ENCODE results near the gene MAP7D2. TPM values are rescaled to one million over a fixed set of nuclear protein-coding genes. Genes with fewer than 3 reads are reported as not detected.
A peak's percentile ranks its signal among the peaks of the same experiment; 100 is the strongest.

Gene MAP7D2
- polyA plus RNA-seq, 12 donors: 0.36 to 2.0 (median 0.49) TPM; not detected in 2

DNA sequence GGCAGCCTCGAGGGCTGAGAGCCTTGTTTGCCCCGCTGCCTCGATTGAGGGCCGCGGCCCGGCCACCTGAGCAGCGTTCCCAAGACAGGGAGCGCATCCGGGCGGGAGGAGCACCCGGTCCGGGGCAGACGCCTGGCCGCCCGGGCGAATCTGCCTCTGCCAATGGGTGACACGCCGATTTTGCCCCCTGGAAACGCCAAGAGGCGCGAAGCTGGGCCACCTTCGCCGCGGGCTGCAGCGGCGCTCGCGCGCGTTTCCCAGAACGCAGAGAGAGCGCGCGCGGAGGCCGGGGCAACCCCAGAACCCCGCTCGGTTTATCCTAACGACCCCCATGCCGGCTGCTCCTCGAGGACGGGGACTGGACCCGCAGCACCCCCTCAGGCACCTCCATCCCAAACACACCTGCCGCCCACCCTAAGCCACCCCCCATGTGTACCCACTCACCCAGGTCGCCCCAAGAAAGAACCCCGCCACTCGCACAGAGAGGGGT is 575 bp downstream of the MAP7D2 start:
- no peak for DNase-seq

- no peak for DNase-seq
These were observed 4.5 kb downstream of the MAP7D2 start for GRCh38 chrX:20112022-20112774.

DNA sequence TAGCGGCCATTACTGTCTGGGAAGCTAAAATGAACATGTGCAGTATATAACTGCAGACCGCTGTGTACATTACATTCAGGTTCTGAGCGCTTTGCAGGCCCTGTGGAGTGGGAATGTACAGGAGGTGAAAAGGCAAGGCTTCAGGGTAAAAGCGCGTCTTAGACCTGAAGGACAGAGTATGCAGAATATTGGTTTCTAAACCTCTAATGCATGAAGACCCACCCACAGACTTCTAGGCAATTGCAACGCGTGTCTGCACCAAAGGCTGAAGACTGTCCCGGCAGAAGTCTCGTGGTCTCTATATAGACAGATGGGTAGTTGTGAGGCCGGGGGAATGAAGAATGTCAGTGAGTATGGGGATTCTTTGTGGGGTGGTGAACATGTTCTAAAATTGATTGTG is 5.4 kb downstream of the MAP7D2 start:
- no peak for DNase-seq

DNA sequence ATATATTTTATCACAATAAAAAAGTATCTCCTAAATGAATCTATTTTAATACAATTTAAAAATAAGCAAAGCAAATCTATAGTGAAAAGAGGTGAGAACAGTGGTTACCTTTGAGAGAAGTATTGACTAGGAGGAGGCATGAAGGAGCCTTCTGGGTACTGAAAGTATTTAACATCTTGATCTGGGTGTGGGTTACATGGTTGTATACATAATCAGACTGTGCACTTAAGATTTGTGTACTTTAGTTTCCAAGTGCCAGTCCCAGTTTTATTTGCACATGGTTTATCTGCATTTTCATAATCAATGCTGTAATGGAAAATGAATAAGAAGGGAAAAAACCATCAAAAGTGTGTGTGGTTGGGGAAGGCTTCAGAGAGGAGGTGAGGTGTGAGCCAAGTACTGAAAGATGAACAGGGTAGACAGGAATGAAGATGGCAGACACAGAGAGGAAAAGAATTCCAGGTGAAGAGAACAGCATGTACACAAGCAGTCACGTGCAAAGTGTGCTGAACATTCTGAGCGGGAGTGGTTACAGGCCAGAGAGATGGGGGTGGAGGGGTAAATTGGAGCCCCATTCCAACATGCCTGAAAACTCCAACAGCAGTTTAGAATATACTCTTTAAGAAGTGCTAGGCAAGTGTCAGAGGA is 14.6 kb downstream of the MAP7D2 start:
- DNase-seq: no peak

DNA sequence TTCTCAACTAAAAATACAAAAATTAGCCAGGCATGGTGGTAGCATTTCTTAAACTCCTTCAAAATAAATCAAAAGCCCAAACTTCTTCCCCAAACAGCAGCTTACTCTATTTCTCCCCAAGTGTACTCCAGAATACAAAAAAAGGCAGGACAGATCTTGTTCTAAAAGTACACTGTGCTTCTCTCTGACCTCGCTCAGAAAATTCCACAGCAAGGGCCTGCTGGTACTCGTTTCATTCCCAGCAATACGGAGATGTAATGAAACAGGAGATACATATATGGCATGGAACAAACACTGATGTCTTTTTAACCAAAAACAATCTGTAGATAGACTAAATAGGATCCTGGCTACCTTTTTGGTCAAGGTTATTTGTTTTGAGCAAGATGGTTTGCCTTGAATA is 25.2 kb downstream of the MAP7D2 start:
- DNase-seq: no peak

GRCh38 chrX:20089845-20090244 is 26.9 kb downstream of the MAP7D2 start:
- DNase-seq: no peak

GRCh38 chrX:20080277-20080676 is 36.4 kb downstream of the MAP7D2 start:
- no peak for DNase-seq

DNA sequence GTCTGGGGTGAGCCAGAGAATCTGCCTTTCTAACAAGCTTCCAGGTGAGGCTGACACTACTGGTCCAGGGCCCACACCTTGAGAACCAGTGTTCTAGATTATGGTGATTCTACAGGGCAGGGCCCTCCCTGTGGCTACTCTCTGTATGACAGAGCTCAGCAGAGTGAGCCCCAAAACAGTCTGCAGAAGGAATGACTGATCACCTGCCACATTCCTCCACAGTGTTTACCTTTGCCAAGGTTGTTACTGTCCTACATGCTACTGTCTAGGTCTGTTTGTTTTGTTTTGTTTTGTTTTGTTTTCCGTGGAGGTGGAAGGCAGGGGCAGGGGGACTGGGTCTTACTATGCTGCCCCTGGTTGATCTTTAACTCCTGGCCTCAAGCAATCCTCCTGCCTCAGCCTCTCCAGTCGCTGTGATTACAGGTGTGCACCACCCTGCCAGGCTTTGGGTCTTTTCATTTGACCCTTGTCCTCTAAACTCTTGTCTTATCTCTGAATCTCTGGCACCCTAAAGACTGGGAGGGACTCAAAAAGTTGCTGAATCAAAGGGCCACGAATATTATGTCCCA is 45.1 kb downstream of the MAP7D2 start:
- no peak for DNase-seq

DNA sequence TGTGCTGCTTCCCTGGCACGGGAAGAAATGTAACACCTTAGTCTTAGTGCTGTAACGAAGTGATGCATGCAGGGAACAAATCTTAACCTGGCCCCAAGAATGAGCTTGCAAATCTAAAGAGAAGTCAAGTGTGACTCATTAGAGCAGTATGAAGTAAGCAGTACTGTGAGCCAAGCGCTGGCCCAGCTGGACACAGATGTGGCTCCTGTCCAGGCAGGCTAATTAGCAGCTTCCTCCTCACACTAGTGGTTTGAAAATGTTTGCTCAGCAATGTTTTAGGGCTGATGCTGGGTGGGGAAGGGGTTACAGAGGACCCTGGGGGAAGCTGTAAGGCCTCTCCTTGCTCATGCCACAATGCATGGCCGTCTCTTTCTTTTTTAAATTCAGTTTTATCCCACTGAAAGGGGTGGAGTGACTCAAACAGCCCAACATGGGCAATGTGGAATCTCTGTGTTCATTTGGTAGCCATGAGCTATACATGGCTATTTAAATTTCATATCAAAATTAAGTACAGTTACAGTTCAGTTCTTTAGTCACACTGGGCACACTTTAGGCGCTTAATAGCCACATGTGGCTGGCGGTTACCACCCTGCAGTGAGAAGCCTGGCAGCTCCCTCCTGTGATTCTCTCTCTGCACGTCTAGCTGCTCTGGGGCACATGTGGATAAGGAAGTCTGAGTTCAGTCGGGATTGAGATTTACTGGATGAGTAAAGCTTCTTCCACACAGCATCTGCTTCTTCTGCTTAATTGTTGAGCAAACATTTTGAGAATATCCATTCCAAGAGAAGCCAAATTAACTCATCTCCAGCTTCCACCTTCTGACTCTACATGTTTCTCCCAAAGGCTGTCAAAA is 48.8 kb downstream of the MAP7D2 start:
- peak; percentile 52 for DNase-seq

GRCh38 chrX:20066968-20067708 is 49.6 kb downstream of the MAP7D2 start:
- peak; percentile 22 for DNase-seq

GRCh38 chrX:20063716-20064351 is 52.9 kb downstream of the MAP7D2 start:
- DNase-seq: no peak

DNA sequence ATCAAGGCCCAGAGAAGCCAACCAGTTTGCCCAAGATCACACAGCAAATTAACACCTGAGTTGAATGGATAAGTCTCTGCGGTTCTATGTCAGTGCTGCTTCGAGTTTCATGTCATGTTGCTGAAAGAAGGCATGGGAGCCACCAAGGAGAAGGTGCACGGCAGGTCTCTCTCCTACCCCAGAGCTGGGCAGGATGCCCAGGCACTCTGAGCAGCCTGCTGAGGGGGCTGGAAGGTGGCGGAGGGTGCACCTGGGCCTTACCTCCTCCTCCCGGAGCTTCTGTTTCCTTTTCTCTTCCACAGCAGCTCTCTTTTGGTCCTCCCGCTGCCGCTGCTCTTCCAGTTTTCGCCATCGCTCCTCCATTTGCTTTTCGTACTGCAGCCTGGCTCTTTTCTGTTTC is 53.6 kb downstream of the MAP7D2 start:
- no peak for DNase-seq

DNA sequence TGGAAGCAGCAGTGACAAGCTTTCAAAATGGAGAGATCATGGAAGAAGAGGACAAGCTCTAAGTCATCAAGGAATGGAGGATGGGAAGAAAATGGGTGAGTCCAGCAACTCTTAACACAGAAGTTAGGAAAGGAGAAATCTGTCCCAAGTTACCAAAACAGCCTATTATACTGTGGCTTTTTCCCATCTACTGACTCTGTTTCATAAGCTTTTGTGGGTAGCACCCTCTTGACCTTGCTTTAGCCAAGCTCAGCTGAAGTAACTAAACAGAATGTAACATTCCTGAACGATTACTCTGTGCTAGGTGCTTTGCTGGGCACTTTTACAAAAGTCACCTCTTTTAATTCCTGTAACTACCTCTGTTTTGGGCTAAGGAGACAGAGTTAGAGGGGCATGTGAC is 54.9 kb downstream of the MAP7D2 start:
- DNase-seq: no peak

DNA sequence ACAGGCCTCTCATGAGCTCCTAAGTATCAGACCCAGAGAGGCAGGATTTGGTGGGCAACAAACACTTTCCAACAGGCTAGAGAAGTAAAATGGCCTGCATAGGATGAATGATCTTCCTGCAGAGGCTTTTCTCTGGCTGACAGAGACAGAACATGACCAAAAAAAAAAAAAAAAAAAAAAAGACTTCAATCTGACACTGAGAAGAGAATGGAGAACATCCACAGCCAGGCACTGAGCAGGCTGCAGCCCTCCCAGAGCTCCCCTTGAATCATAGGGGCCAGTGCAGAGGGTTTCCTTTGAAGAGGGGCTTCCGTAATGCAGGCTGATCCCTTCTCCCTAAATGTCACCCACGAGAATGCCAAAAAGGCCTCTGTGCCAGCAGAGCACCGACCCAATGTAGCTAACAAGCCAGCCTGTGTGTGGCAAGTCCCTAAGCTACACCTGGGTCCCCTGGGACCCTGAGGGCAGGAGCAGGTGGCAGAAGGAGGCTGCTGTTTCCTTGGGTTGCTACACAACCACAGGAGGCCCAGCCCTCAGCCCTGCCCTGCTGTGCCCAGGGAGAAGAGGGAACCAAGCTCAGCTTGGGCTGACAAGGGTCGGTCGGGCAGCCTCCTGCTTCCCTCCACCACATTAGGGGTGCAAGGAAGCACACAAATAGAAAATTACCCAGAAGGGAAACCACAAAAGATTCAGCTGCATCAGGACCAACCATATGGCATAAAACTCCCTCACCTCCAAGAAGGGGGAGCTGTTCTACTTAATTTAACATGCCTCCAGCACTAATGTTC is 55.6 kb downstream of the MAP7D2 start:
- DNase-seq: no peak

GRCh38 chrX:20059467-20060128 is 57.1 kb downstream of the MAP7D2 start:
- DNase-seq: no peak

- no peak for DNase-seq
These were observed 59.2 kb downstream of the MAP7D2 start for GRCh38 chrX:20057479-20057878.

- DNase-seq: no peak
These were observed 60.0 kb downstream of the MAP7D2 start for GRCh38 chrX:20056704-20057103.

DNA sequence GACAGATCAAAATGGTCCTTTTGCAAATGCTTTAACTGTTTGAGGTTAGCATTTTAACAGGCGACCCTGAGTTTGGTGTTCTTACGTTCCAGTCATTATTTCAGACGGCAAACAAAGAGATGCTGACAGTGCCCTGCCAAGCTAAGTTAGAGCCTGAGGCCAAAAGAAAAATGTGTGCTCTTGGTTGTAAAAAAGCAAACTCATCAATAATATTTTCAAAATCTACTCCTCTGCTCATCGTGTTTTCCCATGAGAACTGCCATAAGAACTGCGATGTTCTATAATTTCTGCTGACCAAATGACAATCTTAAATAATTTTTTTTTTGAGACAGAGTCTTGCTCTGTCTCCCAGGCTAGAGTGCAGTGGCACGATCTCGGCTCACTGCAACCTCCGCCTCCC is 63.2 kb downstream of the MAP7D2 start:
- DNase-seq: no peak

DNA sequence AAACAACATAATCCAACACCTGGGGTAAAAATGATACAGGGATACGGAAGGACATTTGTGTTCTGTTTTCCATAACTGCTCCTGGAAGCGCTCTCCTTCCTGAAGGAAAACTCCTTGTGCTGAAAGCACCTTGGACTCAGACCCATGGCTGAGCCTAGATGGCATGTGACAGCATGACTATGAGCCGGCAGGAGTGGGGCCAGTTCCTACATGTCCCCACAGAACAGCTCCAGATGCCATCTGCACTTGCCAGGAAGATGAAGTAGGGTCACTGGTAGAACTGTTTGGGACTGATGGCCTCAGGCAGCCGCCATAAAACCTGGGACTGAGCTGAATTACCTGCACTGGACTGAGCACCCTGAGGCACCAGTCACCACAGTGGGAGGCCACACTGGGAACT is 69.8 kb downstream of the MAP7D2 start:
- no peak for DNase-seq

- DNase-seq: no peak
These were observed 70.5 kb downstream of the MAP7D2 start for GRCh38 chrX:20046223-20046622.

Measured in muscle of arm (tissue), 12 donors.